Naive B cell (primary cell): ENCODE data around the gene SFT2D2. TPM values are rescaled to one million over a fixed set of nuclear protein-coding genes. Genes with fewer than 3 reads are reported as not detected.

Experiments
- ATAC-seq, 2 donors: fragments of 150-1000 bp; cut with Tn5 transposase; 2 replicates each; pipeline ENCODE4 v1.10.0; 2021; ENCODE audit warnings: low read depth in 2 of 2, mild to moderate bottlenecking in 2 of 2, moderate library complexity in 2 of 2
- DNase-seq: peaks from one replicate; pipeline ENCODE4 v3.0.0; 2022
- H3K27ac Mint-ChIP-seq, 6 donors: one replicate each; pipeline ENCODE4 v1.8.0; 2020 to 2022; ENCODE audit warnings: mild to moderate bottlenecking in 6 of 6, mixed read lengths in 6 of 6, moderate library complexity in 5 of 6, inconsistent platforms in 2 of 6
- H3K27me3 Mint-ChIP-seq, 3 donors: one replicate each; pipeline ENCODE4 v1.8.0; 2021 to 2022; ENCODE audit warnings: mixed read lengths in 3 of 3, mild to moderate bottlenecking in 1 of 3
- H3K36me3 Mint-ChIP-seq, 2 donors: one replicate each; pipeline ENCODE4 v1.8.0; 2020 to 2022; ENCODE audit warnings: mixed read lengths in 2 of 2, inconsistent platforms in 1 of 2, mild to moderate bottlenecking in 1 of 2
- H3K4me1 Mint-ChIP-seq, 3 donors: one replicate each; pipeline ENCODE4 v1.8.0; 2020 to 2022; ENCODE audit warnings: mixed read lengths in 3 of 3, inconsistent platforms in 1 of 3, mild to moderate bottlenecking in 1 of 3, moderate library complexity in 1 of 3
- H3K4me3 Mint-ChIP-seq, 8 donors: one replicate each; pipeline ENCODE4 v1.8.0; 2020 to 2022; ENCODE audit warnings: mild to moderate bottlenecking in 8 of 8, mixed read lengths in 8 of 8, moderate library complexity in 8 of 8, inconsistent platforms in 2 of 8
- H3K9me3 Mint-ChIP-seq, 7 donors: one replicate each; pipeline ENCODE4 v1.8.0; 2020 to 2022; ENCODE audit warnings: mixed read lengths in 7 of 7, mild to moderate bottlenecking in 5 of 7, inconsistent platforms in 2 of 7, moderate library complexity in 1 of 7
- polyA plus RNA-seq, 6 donors: library from polyadenylated mRNA; unstranded; fragments of 300-500 nt; fragmentation: Illumina TruSeq; gene quantifications; one replicate each; pipeline ENCODE4 v1.2.3, GENCODE V29; 2021; ENCODE audit warnings: low read depth in 6 of 6

Gene SFT2D2
- polyA plus RNA-seq, 6 donors from 2014 or later: 12.1 to 80.2 (median 65.2) TPM

DNA sequence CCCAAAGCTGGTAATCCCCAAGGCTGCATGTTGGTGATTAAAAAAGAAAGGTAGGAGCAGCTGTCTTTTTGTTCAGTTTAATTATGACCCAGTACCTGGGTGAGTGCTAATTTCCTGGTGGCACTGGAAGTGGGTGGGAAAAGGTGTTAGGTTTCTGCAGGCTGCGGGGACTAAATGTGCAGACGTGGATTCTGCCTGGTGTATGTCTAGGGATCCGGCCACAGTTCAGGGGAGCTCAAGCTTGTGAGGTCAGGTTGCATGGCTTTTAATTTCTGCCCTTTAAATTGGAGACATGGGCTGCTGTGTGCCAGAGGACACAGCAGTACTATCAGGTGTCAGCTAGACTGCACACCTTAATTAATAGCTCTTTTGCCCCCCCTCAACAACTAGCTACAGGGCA, 34.6 kb downstream of the SFT2D2 start:
- Mint-ChIP-seq H3K4me1 (peaks cover 3 to 13% (median 6%) of the 10 kb centered on the region in 3 donors), H3K4me3 (no peak overlapping the region), H3K9me3 (peaks cover 0 to 18% (median 14%) of the 10 kb centered on the region in 7 donors), H3K27ac (no peak overlapping the region), H3K27me3 (no peaks in the 10 kb centered on the region), H3K36me3 (peaks cover 46 to 51% of the 10 kb centered on the region in 2 donors)
- no peak for ATAC-seq
- no peak for DNase-seq

DNA sequence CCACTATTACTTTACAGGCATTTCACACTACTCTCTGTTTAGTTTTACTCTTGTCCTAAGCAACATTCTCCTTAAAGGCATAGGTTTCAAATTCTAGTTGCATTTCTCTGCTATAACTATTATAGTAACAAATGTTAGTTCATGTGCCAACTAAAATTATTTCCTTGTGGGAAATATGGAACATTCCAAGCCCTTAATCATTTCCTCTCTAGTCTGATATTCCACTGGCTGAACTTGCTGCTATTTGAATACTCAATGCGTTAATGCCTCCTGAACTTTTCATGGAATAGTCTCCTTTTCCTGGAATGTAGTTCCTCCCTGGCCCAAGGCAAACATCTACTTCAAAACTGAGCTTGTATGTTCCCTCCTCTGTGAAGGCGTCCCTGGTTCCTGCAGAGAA, 35.6 kb downstream of the SFT2D2 start:
- H3K27me3 Mint-ChIP-seq: no peaks in the 10 kb centered on the region
- no peak for DNase-seq
- H3K36me3 Mint-ChIP-seq: peaks cover 43 to 46% of the 10 kb centered on the region in 2 donors
- H3K4me1 Mint-ChIP-seq: peaks cover 3 to 13% (median 6%) of the 10 kb centered on the region in 3 donors
- no peak overlapping the region for H3K4me3 Mint-ChIP-seq
- H3K27ac Mint-ChIP-seq: peak overlapping the region in 1 of 6 donors; percentile 28
- no peak for ATAC-seq
- H3K9me3 Mint-ChIP-seq: peaks cover 0 to 10% (median 6%) of the 10 kb centered on the region in 7 donors

DNA sequence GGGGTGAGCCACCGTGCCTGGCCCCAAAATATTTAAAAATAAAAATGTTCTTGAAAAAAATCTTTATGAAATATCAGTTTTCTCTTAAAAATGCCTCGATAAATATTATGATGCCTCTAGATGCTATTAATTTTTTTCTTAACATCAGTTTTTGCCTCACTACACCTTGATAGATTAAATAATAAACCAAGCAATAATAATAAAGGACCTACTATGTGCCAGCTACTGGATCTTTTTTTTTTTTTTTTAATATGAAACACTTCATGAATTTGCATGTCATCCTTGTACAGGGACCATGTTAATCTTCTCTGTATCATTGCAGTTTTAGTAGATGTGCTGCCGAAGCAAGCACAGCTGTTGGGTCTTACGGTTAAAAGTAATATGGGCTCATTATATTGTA, 37.3 kb downstream of the SFT2D2 start:
- H3K27ac Mint-ChIP-seq: no peak overlapping the region
- ATAC-seq: no peak
- peaks cover 34% of the 10 kb centered on the region in 2 donors for H3K36me3 Mint-ChIP-seq

DNA sequence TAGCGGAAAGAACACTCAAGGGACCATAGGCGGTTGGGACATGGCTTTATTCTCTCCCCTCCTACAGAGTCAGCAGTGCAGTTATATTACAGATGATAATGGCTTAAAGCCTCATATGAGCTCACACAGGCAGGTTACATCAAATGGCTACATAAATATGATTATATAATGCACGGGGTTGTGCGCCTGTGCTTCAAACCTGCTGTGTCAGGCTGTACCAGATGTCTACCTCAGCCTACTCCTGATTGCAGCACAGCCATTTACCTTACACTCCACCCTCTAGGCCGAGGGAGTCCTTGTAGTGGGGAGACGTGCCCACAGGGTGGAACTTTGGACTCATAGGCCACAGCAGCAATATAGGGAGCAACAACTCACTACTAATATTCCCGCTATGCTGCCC, 38.5 kb downstream of the SFT2D2 start:
- no peak for DNase-seq
- H3K4me1 Mint-ChIP-seq: peaks cover 3 to 9% (median 6%) of the 10 kb centered on the region in 3 donors
- ATAC-seq: no peak
- H3K9me3 Mint-ChIP-seq: peaks cover 0 to 7% (median 4%) of the 10 kb centered on the region in 7 donors
- H3K27me3 Mint-ChIP-seq: no peaks in the 10 kb centered on the region
- peaks cover 32 to 38% of the 10 kb centered on the region in 2 donors for H3K36me3 Mint-ChIP-seq
- H3K27ac Mint-ChIP-seq: no peak overlapping the region
- peak overlapping the region in 1 of 8 donors; percentile 63 for H3K4me3 Mint-ChIP-seq

More for the DNA sequence above, 37.3 kb downstream of the SFT2D2 start:
- Mint-ChIP-seq H3K4me3 (no peak overlapping the region), H3K9me3 (peaks cover 0 to 7% (median 4%) of the 10 kb centered on the region in 7 donors), H3K27me3 (no peaks in the 10 kb centered on the region), H3K4me1 (peaks cover 3 to 9% (median 6%) of the 10 kb centered on the region in 3 donors)
- DNase-seq: no peak

DNA sequence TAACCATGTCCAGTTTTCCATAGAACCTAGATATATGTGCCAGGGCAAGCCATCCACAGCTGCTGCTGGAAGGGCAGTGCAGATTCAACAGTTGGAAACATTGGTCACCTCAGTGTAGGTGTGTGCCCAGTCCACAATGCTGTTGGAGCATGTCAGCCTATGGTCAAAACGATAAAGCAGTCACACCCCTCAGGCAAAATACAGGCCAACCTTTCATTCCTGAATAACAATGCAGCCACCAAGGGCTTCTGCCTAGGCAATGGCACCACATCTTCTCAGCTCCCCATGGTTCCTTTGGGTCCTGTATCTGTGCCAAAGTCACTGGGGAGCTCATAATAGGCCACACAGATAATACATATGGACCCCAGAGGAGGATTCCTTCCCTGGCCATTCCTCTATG, 39.8 kb downstream of the SFT2D2 start:
- Mint-ChIP-seq H3K4me1 (peaks cover 0 to 9% (median 3%) of the 10 kb centered on the region in 3 donors), H3K9me3 (peaks cover 0 to 7% (median 4%) of the 10 kb centered on the region in 7 donors), H3K36me3 (peaks cover 32 to 47% of the 10 kb centered on the region in 2 donors), H3K27me3 (no peaks in the 10 kb centered on the region), H3K4me3 (no peak overlapping the region), H3K27ac (no peak overlapping the region)
- no peak for DNase-seq
- no peak for ATAC-seq

DNA sequence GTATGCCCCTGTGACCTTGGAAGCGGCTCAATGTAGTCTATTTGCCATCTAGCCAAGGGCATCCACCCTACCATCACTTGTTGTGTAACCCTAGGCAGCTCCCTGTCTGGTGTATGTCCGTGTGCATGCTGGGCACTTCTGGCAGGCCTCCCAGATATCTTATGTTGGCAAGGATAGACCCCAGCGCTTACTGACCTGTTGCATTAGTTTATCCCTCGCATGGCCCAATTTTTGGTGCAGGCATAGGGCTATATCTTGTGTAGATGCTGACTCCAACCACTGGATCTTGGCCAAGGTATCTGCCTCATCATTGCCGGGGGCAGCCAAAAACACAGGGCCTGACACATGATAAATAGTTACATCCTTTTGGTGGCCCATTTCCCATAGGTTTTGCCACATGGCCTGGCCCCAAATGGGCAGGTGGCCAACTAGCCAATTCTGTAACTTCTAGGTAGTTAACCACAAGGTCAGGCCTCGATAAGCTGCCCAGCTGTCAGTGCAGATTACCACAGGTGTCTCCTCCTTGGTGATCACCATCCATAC, 40.9 kb downstream of the SFT2D2 start:
- no peak for ATAC-seq
- Mint-ChIP-seq H3K4me3 (no peak overlapping the region), H3K9me3 (peaks cover 0 to 7% (median 4%) of the 10 kb centered on the region in 7 donors), H3K27ac (no peak overlapping the region), H3K27me3 (no peaks in the 10 kb centered on the region), H3K36me3 (peaks cover 22 to 40% of the 10 kb centered on the region in 2 donors), H3K4me1 (peaks cover 0 to under 1% (median 0%) of the 10 kb centered on the region in 3 donors)
- no peak for DNase-seq

DNA sequence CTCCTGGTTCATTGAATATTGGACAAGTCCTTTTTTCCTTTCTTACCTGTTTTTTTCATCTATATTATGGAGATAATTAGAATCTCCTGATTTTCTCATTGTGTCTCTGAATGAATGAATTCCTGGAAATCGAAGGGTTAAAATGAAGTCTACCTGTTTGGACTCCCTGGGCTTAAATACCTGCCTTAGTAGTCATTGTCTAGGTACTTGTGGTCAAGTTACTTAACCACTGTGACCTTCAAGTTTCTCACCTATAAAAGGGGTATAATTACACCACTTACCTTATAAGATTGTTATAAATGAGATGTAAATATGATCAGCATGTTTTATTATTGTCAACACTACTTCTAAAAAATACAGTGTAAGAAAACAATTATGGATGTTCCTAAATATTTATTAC, 45.8 kb downstream of the SFT2D2 start:
- peaks cover 6 to 11% (median 8%) of the 10 kb centered on the region in 3 donors for H3K4me1 Mint-ChIP-seq
- H3K27ac Mint-ChIP-seq: no peak overlapping the region
- peaks cover 0 to 6% (median 4%) of the 10 kb centered on the region in 7 donors for H3K9me3 Mint-ChIP-seq
- peaks cover 0 to 26% of the 10 kb centered on the region in 2 donors for H3K36me3 Mint-ChIP-seq
- no peak overlapping the region for H3K4me3 Mint-ChIP-seq
- DNase-seq (no peak), ATAC-seq (no peak)
- H3K27me3 Mint-ChIP-seq: no peaks in the 10 kb centered on the region

DNA sequence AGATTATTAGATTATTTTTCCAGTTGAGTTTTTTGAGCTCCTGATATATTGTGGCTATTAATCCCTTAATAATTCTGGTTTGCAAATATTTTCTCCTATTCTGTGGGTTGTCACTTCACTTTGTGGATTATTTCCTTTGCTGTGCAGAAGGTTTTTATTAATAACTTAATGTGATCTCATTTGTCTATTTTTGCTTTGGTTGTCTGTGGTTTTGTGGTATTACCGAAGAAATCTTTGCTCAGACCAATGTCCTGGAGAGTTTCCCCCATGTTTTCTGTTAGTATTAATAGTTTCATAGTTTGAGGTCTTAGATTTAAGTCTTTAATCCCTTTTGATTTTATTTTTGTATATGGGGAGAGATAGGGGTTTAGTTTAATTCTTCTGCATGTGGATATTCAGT, 47.8 kb downstream of the SFT2D2 start:
- Mint-ChIP-seq H3K4me3 (no peak overlapping the region), H3K9me3 (peaks cover 0 to 17% (median 4%) of the 10 kb centered on the region in 7 donors), H3K27ac (peak overlapping the region in 1 of 6 donors; percentile 0), H3K4me1 (peaks cover 6 to 11% (median 8%) of the 10 kb centered on the region in 3 donors), H3K27me3 (no peaks in the 10 kb centered on the region), H3K36me3 (peaks cover 2 to 32% of the 10 kb centered on the region in 2 donors)
- ATAC-seq: no peak
- no peak for DNase-seq

DNA sequence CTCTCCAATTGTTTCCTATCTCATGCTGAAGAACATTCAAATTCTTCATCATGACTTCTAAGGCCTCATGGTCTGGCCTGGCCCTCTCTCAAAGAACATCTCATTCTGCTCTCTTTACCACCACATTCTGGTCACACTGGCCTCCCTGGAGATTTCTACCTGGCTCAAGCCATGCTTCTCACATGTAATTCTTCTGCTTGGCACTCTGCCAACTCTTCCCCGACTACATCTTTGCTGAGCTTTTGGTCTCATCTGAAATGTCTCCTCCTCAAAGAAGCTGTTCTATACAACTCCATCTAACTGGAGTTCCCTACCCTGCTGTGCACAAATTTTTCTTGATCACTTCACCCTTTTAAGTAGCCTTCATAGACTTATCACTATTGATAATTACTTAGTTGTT, 53.4 kb downstream of the SFT2D2 start:
- DNase-seq (no peak), ATAC-seq (no peak)
- Mint-ChIP-seq H3K4me3 (no peak overlapping the region), H3K4me1 (peaks cover 0 to 9% (median 8%) of the 10 kb centered on the region in 3 donors), H3K27me3 (no peaks in the 10 kb centered on the region), H3K9me3 (peaks cover 0 to 17% (median 3%) of the 10 kb centered on the region in 7 donors), H3K36me3 (peaks cover 27% of the 10 kb centered on the region in 2 donors), H3K27ac (peak overlapping the region in 1 of 6 donors; percentile 49)

DNA sequence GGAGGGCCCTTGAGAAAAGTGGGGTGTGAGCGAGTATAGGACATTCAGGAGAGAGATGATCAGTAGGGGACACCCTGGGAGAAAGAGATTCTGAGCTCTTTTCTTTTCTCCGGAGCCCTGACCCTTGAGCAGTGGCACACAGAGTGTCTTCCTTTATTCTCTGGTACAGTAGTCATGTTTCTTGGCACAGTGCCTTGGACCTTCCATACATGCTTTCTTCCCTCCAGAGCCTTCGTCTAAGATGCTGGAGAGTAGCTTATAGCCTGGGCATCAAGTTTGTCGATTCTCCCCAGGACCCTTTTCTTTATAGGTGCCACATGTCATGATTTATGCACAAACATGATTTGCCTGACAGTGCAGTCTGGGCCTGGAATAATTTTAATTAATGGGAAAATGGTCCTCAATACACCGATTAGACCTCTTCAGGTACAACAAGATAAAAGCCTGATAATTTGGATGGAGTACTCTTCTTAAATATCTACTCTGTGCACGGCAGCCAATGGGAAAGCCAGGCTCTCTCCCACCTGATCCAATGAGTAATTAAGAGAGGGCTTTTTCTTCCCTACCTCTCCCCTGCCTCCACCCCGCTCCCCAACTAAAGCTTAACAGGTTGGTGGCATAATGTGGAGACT, 54.6 kb downstream of the SFT2D2 start, which contains the start of gene TBX19:
TBX19 (plus strand) TSS at position 582 of the 632 bp plus-strand sequence. CDS start 214 bp downstream, outside the sequence.
- peaks cover 27% of the 10 kb centered on the region in 2 donors for H3K36me3 Mint-ChIP-seq
- peaks cover 0 to 17% (median 3%) of the 10 kb centered on the region in 7 donors for H3K9me3 Mint-ChIP-seq
- no peak for DNase-seq
- H3K4me1 Mint-ChIP-seq: peaks cover 2 to 9% (median 8%) of the 10 kb centered on the region in 3 donors
- H3K27me3 Mint-ChIP-seq: no peaks in the 10 kb centered on the region
- ATAC-seq: no peak
- H3K27ac Mint-ChIP-seq: peak within 1 kb of the TSS in 2 of 6 donors; percentile 3 to 49
- peak within 1 kb of the TSS in 1 of 8 donors; percentile 39 for H3K4me3 Mint-ChIP-seq

DNA sequence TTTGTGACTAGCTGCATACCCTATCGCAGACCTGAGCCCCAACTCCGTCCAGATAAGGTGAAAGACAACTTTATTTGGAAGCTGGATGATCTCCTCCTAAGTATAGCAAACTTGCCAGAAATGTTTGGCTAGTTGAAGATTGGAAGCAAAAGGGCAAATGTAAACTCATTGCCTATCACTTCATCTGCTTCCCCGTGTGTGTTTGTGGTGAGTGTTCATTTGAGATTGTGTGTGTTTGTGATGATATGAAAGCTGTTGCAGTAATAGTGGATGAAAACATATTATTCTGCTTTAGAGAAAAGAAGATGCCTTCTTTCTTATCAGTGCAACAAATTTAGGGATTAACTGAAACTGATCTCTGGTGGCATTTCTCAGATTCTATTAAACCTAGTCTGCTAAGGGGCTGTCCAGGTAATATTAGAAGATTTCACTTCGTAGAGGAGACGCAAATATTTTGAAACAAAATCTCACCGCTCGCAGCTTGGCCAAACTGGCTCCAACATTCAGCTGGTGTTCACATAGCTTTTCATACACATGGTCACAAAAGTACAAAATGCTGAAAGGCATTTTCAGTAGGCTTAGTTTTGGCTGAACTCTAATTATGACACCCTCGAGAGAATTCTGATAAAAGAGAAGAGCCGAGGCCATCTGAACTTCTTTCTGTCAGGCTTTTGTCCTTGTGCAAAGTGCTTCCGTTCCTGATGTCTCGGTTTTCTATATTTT, 56.0 kb downstream of the SFT2D2 start:
- Mint-ChIP-seq H3K27me3 (no peaks in the 10 kb centered on the region), H3K9me3 (peaks cover 0 to 9% (median 3%) of the 10 kb centered on the region in 7 donors), H3K4me3 (no peak overlapping the region), H3K27ac (no peak overlapping the region), H3K36me3 (peaks cover 20 to 27% of the 10 kb centered on the region in 2 donors), H3K4me1 (peaks cover 2 to 9% (median 8%) of the 10 kb centered on the region in 3 donors)
- ATAC-seq (no peak), DNase-seq (no peak)

DNA sequence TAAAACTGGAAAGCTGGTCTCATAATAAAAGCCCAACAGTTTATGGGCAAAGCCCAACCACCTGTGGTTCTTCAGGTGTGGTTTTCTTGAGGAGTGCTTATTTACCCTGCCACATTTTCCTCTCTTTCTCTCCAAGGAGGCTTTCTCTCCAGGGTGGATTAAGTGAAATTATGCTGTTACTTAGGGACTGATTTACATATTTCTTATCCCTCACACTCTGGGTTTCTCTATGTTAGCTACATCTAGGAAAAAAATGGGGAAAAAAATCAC, 59.7 kb downstream of the SFT2D2 start:
- DNase-seq (no peak), ATAC-seq (no peak)
- Mint-ChIP-seq H3K4me3 (no peak overlapping the region), H3K27me3 (no peaks in the 10 kb centered on the region), H3K36me3 (peaks cover 11 to 13% of the 10 kb centered on the region in 2 donors), H3K4me1 (peaks cover 2 to 9% (median 4%) of the 10 kb centered on the region in 3 donors), H3K9me3 (no peaks in the 10 kb centered on the region), H3K27ac (no peak overlapping the region)

DNA sequence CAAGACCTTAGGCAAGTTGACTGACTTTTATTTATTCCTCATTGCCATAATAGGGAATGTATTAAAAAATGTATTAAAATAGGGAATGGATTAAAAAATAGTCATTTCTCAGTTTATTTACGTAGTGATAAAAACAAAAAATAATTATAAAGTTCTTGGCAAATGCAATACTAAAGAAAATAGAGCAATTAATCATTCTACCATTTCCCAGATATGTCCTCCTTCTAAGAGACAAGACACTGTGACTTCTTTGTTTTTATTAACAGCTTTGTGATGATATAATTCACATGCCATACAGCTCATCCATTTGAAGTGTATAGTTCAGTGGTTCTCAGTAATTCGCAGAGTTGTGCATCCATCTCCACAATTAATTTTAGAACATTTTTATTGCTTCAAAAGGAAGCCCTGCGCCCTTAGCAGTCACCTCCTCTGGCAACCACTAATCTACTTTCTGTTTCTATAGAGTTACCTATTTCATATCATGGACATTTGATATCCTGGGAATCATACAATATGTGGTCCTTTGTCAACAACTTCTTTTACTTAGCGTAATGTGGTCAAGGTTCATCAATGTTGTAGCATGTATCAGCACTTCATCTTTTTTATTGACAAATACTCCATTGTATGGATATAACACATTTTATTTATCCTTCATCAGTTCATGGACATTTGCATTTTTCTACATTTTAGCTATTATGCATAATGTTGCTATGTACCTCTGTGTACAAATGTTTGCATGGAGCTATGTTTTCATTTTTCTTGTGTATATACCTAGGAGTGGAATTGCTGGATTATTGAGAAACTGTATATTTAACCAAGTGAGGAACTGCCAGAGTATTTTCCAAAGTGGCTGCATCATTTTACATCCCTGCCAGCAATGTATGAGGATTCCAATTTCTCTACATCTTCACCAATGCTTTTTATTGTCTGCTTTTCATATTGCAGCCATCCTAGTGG, 60.4 kb downstream of the SFT2D2 start:
- H3K27me3 Mint-ChIP-seq: no peaks in the 10 kb centered on the region
- H3K36me3 Mint-ChIP-seq: peaks cover 6 to 7% of the 10 kb centered on the region in 2 donors
- DNase-seq: no peak
- ATAC-seq: no peak
- H3K27ac Mint-ChIP-seq: peak overlapping the region in 1 of 6 donors; percentile 10
- no peak overlapping the region for H3K4me3 Mint-ChIP-seq
- H3K9me3 Mint-ChIP-seq: no peaks in the 10 kb centered on the region
- peaks cover 2 to 9% (median 4%) of the 10 kb centered on the region in 3 donors for H3K4me1 Mint-ChIP-seq
